GM19043 (cell line): ENCODE results near the gene ACOX3.

Source experiments
- ATAC-seq: cut with Tn5 transposase; IDR thresholded peaks from one replicate; pipeline ENCODE4 v1.9.1; 2021; ENCODE audit warnings: low read depth; ENCODE audit not compliant: unreplicated experiment

The ACOX3 gene

GRCh38 chr4:8328866-8329559 is 111.5 kb downstream of the ACOX3 start:
- ATAC-seq, result no peak

- ATAC-seq, result no peak
Observed at GRCh38 chr4:8328456-8328855, 112.1 kb downstream of the ACOX3 start.

GRCh38 chr4:8326206-8326605 is 114.3 kb downstream of the ACOX3 start:
- ATAC-seq, result no peak

GRCh38 chr4:8325291-8325973 is 115.1 kb downstream of the ACOX3 start:
- ATAC-seq, result no peak

- ATAC-seq, result no peak
Observed at GRCh38 chr4:8324640-8325239, 115.8 kb downstream of the ACOX3 start.

- no peak for ATAC-seq
Observed at GRCh38 chr4:8323947-8324555, 116.5 kb downstream of the ACOX3 start.

GRCh38 chr4:8322794-8323704 is 117.5 kb downstream of the ACOX3 start:
- ATAC-seq, result no peak

GRCh38 chr4:8321771-8322170 is 118.8 kb downstream of the ACOX3 start:
- no peak for ATAC-seq

GRCh38 chr4:8321220-8321619 is 119.3 kb downstream of the ACOX3 start:
- no peak for ATAC-seq

GRCh38 chr4:8320386-8320750 is 120.2 kb downstream of the ACOX3 start:
- no peak for ATAC-seq

- no peak for ATAC-seq
Observed at GRCh38 chr4:8319731-8320385, 120.7 kb downstream of the ACOX3 start.

- no peak for ATAC-seq
Observed at GRCh38 chr4:8319061-8319460, 121.5 kb downstream of the ACOX3 start.

- ATAC-seq, result no peak
Observed at GRCh38 chr4:8318509-8318908, 122.0 kb downstream of the ACOX3 start.

- ATAC-seq, result no peak
Observed at GRCh38 chr4:8317474-8317873, 123.0 kb downstream of the ACOX3 start.

- ATAC-seq, result no peak
Observed at GRCh38 chr4:8316911-8317351, 123.6 kb downstream of the ACOX3 start.
